Thoracic aorta (tissue), 2 donors: ENCODE measurements around the gene ROS1. TPM values are rescaled to one million over a fixed set of nuclear protein-coding genes. Genes with fewer than 3 reads are reported as not detected.

ENCODE experiments used
- ATAC-seq: fragments of 150-250 bp; one replicate; pipeline ENCODE4 v1.8.0; 2017; ENCODE audit warnings: low read depth; ENCODE audit not compliant: insufficient number of reproducible peaks, low FRiP score
- DNase-seq: peaks from one replicate; pipeline ENCODE4 v3.0.0-alpha.2; 2020; ENCODE audit warnings: low spot score
- H3K27ac ChIP-seq, 2 donors: fragments of 200-600 bp; sonication (generic); 1 replicate in 1 of 2; 2 replicates in 1 of 2; pipeline ENCODE4 v1.5.1; 2016; ENCODE audit warnings: mild to moderate bottlenecking in 2 of 2, moderate library complexity in 2 of 2
- H3K27me3 ChIP-seq: fragments of 200-600 bp; sonication (generic); replicated peaks from 2 replicates; pipeline ENCODE4 v1.6.0; 2016; ENCODE audit warnings: mild to moderate bottlenecking; ENCODE audit not compliant: insufficient read depth
- H3K36me3 ChIP-seq: fragments of 200-600 bp; sonication (generic); one replicate; pipeline ENCODE4 v1.5.1; 2016
- H3K4me1 ChIP-seq, 2 donors: fragments of 200-600 bp; sonication (generic); 1 replicate in 1 of 2; 2 replicates in 1 of 2; pipeline versions ENCODE4 v1.5.1 to v1.6.0; 2016; ENCODE audit warnings: low read depth in 2 of 2, mild to moderate bottlenecking in 1 of 2; ENCODE audit not compliant: control insufficient read depth in 1 of 2
- H3K4me3 ChIP-seq: fragments of 200-600 bp; sonication (generic); 2 replicates; pipeline ENCODE4 v1.5.1; 2016; ENCODE audit warnings: mild to moderate bottlenecking
- H3K9me3 ChIP-seq: fragments of 200-600 bp; sonication (generic); 2 replicates; pipeline ENCODE4 v1.5.1; 2016
- CTCF ChIP-seq: fragments of 200-600 bp; sonication (generic); IDR thresholded peaks from one replicate; pipeline ENCODE4 v1.5.1; 2019; ENCODE audit warnings: antibody characterized with exemption
- total RNA-seq, 2 donors: library from RNA; depleted of rRNA; stranded (reverse); fragments of >200 nt; gene quantifications; one replicate each; pipeline versions ENCODE4 v1.1.0 to v1.2.3, GENCODE V29; 2016

ROS1 gene
- total RNA-seq, 2 donors from 2014 or later, result not detected

- H3K4me1 ChIP-seq, result peaks cover under 1 to 8% of the 10 kb centered on the region in 2 donors
- peaks cover 13% of the 10 kb centered on the region for H3K27me3 ChIP-seq
- no peak for TF ChIP-seq CTCF
- H3K36me3 ChIP-seq, result no peaks in the 10 kb centered on the region
- no peak overlapping the region for H3K4me3 ChIP-seq
- DNase-seq (no peak), ATAC-seq (no peak)
- H3K27ac ChIP-seq, result no peak overlapping the region
- H3K9me3 ChIP-seq, result no peaks in the 10 kb centered on the region
These were observed 150.5 kb downstream of the ROS1 start for GRCh38 chr6:117275205-117275604.

GRCh38 chr6:117272891-117273290, 152.9 kb downstream of the ROS1 start:
- no peak for TF ChIP-seq CTCF
- Histone ChIP-seq H3K9me3 (no peaks in the 10 kb centered on the region), H3K4me1 (peaks cover 5 to 13% of the 10 kb centered on the region in 2 donors), H3K36me3 (no peaks in the 10 kb centered on the region), H3K27me3 (peaks cover 26% of the 10 kb centered on the region), H3K4me3 (no peak overlapping the region), H3K27ac (no peak overlapping the region)
- no peak for ATAC-seq
- DNase-seq, result no peak

DNA sequence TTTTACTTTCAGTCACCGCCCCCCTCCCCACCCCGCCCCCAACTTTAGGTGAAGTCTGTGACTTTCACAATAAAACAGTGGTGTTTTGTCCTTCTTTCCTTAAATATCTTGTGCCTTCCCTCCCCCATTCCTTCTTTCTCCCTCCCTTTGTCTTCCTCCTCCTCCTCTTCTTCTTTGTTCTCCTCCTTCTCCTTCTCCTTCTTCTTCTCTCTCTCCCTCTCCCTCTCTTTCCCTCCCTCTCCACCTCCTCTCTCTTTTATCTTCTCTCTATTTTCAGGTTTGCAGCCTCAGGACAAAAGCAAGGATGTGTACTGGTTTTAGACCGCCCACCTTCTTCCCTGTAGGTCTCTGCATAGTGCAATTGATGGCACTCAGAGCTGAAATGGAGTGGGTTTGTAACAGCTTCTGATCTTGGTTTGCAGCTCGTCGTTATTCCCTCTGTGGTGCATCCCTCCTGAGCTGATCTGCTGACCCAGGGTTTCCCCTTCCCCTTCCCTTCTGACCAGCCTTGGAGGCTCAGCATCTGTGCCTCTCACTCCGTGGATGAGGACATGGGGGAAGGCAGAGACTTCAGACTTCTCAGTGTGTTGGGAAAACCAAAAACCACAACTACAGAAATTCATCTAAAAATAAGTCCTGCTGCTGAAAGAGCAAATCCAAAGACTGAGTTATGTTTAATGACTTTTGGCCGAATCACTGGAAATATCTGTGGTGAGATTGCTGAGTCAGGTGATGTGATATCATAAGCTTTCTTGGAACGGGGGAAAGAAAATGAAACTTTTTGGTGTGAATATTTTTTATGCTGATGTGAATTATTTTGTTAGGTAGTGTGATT, 153.5 kb downstream of the ROS1 start:
- DNase-seq (no peak), ATAC-seq (no peak)
- H3K27me3 ChIP-seq, result peaks cover 32% of the 10 kb centered on the region

DNA sequence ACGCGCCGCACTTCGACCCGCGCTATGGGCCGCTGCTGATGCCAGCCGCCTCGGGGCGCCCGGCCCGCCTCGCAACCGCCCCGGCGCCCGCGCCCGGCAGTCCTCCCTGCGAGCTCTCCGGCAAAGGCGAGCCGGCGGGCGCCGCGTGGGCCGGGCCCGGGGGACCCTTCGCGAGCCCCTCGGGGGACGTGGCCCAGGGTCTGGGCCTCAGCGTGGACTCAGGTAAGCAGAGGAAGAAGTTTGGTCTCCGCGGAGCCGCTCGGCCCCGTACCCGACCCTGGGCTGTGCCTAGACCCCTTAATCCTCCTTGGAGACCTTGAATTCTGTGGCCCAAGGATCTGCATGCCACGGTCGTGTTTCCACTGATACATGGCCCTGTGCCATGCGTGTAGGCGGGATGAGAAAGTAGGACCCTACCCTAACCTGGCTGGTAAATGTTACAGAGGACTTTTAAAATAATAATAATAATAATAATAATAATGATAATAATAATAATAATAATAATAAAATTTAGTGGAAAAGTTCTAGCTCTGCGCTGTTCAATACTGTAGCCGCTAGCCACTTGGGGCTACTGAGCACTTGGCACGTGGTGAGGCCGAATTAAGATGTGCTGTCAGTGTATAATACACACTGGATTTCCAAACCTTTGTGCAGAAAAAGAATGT, 154.8 kb downstream of the ROS1 start:
- Histone ChIP-seq H3K27me3 (peaks cover 35% of the 10 kb centered on the region), H3K4me3 (peak overlapping the region; percentile 60)
- no peak for ATAC-seq

More for the DNA sequence above, 153.5 kb downstream of the ROS1 start:
- TF ChIP-seq CTCF, result no peak
- Histone ChIP-seq H3K36me3 (no peaks in the 10 kb centered on the region), H3K4me3 (no peak overlapping the region), H3K27ac (no peak overlapping the region), H3K9me3 (no peaks in the 10 kb centered on the region), H3K4me1 (peaks cover 5 to 13% of the 10 kb centered on the region in 2 donors)

More for the DNA sequence above, 154.8 kb downstream of the ROS1 start:
- Histone ChIP-seq H3K9me3 (no peaks in the 10 kb centered on the region), H3K27ac (no peak overlapping the region), H3K36me3 (no peaks in the 10 kb centered on the region), H3K4me1 (peaks cover 8 to 19% of the 10 kb centered on the region in 2 donors)
- no peak for DNase-seq
- TF ChIP-seq CTCF, result no peak
